Neutrophil (primary cell): ENCODE data around the gene ABCD1.
"Not testable (repeated sequence)": the region's sequence is repeated elsewhere in the genome, so short reads cannot be mapped to it uniquely, and the experiment has no call there.

Experiments used
- H3K27ac ChIP-seq: fragments of 200-600 bp; sonication (generic); 2 replicates; pipeline ENCODE4 v1.5.1; 2016; ENCODE audit warnings: mild to moderate bottlenecking, moderate library complexity
- H3K27me3 ChIP-seq: fragments of 200-600 bp; sonication (generic); 2 replicates; pipeline ENCODE4 v1.6.0; 2016; ENCODE audit warnings: mild to moderate bottlenecking
- H3K36me3 ChIP-seq: fragments of 200-600 bp; sonication (generic); 2 replicates; pipeline ENCODE4 v1.5.1; 2017
- H3K4me1 ChIP-seq, 2 experiments: fragments of 200-600 bp in 1 of 2; sonication (generic) in 1 of 2; 1 replicate in 1 of 2; 2 replicates in 1 of 2; pipeline versions ENCODE4 v1.5.1 to v1.6.1; 2013 to 2016; ENCODE audit warnings: low read depth in 1 of 2, low read length in 1 of 2, mild to moderate bottlenecking in 1 of 2, moderate library complexity in 1 of 2; ENCODE audit not compliant: control insufficient read depth in 1 of 2, insufficient read depth in 1 of 2
- H3K4me3 ChIP-seq, 2 experiments: fragments of 200-600 bp in 1 of 2; sonication (generic) in 1 of 2; 1 replicate in 1 of 2; 2 replicates in 1 of 2; pipeline ENCODE4 v1.5.1; 2013 to 2016; ENCODE audit warnings: low read depth in 1 of 2, low read length in 1 of 2, mild to moderate bottlenecking in 1 of 2, moderate library complexity in 1 of 2
- H3K9me3 ChIP-seq: fragments of 200-600 bp; sonication (generic); 2 replicates; pipeline ENCODE4 v1.5.1; 2016
- TF ChIP-seq, protein P1 (sequence below): fragments of 200-600 bp; sonication (generic); IDR thresholded peaks from 2 replicates; pipeline ENCODE4 v1.5.1; 2016; ENCODE audit warnings: antibody characterized with exemption

ABCD1 gene

DNA sequence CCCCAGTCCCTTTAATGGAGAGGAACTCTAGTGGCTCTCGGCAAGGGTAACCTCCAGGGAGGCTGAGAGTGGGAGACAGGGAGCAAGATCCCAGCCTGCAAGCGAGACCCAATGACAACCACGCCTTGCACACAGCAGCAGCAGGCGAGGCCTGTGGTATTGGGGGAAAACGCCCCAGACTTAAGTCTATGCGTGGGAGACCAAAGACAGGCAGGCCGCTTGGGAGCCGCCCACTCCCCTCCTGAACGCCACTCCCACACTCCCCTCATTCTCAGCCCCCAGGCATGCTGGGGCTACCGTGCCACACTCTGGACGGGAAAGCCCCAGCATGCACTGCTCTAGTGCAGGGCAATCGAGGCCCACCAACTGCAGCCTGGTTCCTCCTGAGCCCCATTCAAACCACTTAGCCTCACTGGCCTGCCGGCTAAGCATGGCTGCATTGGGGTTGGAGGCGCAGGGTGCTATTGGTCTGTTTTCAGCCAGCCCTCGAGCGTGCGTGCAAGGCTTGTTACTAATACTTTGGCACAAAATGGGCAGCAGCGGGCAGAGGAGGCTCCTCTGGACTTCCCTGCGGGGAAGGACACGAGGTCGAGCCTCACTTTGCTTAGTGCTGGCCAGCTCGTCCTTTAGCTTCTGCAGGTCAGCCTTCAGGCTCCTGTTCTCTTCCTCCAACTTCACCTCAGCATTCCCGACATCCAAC, 22.2 kb upstream of the ABCD1 start:
- Histone ChIP-seq H3K27ac (no peak overlapping the region), H3K4me3 (no peak overlapping the region), H3K4me1 (no peaks in the 10 kb centered on the region), H3K27me3 (no peaks in the 10 kb centered on the region), H3K9me3 (no peaks in the 10 kb centered on the region), H3K36me3 (peaks cover 78% of the 10 kb centered on the region)
- TF ChIP-seq, protein P1, sequence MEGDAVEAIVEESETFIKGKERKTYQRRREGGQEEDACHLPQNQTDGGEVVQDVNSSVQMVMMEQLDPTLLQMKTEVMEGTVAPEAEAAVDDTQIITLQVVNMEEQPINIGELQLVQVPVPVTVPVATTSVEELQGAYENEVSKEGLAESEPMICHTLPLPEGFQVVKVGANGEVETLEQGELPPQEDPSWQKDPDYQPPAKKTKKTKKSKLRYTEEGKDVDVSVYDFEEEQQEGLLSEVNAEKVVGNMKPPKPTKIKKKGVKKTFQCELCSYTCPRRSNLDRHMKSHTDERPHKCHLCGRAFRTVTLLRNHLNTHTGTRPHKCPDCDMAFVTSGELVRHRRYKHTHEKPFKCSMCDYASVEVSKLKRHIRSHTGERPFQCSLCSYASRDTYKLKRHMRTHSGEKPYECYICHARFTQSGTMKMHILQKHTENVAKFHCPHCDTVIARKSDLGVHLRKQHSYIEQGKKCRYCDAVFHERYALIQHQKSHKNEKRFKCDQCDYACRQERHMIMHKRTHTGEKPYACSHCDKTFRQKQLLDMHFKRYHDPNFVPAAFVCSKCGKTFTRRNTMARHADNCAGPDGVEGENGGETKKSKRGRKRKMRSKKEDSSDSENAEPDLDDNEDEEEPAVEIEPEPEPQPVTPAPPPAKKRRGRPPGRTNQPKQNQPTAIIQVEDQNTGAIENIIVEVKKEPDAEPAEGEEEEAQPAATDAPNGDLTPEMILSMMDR: no peak

DNA sequence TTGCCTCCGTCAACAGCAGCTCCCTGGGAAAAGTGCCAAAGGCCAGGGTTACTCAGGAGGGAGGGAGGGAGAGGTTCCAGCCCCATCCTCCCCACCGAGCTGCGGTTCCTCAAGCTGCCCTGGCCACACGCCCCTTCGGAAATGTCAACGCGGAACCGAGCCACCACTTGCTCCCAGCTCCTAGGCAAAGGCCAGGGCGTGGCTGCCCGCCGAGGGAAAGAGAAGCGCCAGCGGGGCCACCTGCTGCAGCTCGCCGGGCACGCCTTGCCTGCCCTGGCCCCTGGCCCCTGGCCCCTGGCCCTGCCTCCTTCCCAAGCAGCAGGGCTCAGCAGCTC, 21.7 kb upstream of the ABCD1 start:
- H3K4me1 ChIP-seq: no peaks in the 10 kb centered on the region

DNA sequence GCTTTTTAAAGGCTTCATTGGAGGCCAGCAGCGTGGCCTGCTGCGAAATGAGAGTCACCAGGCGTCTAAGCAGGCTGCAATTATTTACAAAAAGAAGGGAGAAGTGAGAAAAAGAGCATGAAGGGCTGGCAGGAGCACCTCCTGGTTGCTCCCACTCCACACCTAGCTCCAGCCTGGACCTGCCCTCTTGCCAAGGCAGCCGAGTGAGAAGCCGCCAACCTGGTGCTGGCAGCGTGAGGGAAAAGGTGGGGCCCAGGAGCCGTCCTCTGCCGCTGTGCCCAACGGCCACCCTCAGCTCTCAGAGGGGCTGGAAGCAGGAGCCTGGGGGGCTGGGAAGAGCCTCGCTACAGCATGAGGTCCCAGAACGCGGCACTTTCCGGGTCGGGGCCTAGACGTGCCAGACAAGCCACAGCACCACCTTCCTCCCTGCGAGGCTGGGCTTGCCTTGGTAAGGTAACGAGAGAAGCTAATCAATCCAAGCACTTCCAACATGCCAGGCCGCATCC, 20.6 kb upstream of the ABCD1 start:
- H3K4me3 ChIP-seq: no peak overlapping the region
- H3K9me3 ChIP-seq: no peaks in the 10 kb centered on the region
- H3K4me1 ChIP-seq: no peaks in the 10 kb centered on the region
- no peak overlapping the region for H3K27ac ChIP-seq
- TF ChIP-seq, protein P1: no peak
- H3K27me3 ChIP-seq: no peaks in the 10 kb centered on the region
- peaks cover 69% of the 10 kb centered on the region for H3K36me3 ChIP-seq

More for the DNA sequence above, 21.7 kb upstream of the ABCD1 start:
- no peak overlapping the region for H3K4me3 ChIP-seq
- TF ChIP-seq, protein P1: no peak
- H3K36me3 ChIP-seq: peaks cover 73% of the 10 kb centered on the region
- H3K27ac ChIP-seq: no peak overlapping the region
- no peaks in the 10 kb centered on the region for H3K27me3 ChIP-seq
- no peaks in the 10 kb centered on the region for H3K9me3 ChIP-seq

DNA sequence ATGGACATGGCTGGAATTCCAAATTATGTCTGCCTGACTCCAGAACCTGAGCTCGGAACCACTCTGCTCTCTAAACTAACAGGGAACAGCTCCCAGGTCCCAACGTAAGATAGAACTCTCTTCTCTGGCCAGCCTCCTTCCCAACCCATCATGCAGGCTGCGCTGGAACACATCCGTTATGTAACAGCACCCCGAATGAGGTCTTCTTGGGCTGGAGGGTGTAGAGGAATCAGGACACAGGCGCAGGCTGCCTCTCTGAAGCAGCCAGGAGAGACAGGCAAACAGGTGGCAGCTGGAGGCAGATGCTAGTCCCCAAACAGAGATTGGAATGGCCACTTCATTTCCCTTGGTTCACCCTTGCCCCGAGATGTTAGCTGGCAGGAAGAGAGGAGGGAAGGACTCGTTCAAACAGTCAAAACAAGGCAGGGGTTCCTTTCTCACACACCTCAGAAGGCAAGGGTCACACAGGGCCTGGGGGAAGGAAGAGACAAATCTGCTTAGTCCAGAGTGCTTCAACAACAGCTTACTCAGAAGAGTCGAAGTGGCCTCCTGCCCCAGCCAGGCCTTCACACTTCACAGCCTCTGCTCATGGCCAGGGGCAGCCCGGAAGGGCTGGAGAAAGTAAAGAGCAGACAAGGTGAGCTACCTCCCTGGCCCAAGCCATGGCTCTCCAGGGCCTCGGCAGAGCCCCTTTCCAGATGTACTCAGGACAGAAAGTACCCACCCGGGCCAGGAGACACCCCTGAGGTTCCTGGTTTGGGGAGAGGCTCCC, 19.8 kb upstream of the ABCD1 start:
- not testable (repeated sequence) for H3K9me3 ChIP-seq, H3K27ac ChIP-seq, H3K27me3 ChIP-seq, H3K4me1 ChIP-seq, H3K4me3 ChIP-seq
- peaks cover 68% of the 10 kb centered on the region for H3K36me3 ChIP-seq

DNA sequence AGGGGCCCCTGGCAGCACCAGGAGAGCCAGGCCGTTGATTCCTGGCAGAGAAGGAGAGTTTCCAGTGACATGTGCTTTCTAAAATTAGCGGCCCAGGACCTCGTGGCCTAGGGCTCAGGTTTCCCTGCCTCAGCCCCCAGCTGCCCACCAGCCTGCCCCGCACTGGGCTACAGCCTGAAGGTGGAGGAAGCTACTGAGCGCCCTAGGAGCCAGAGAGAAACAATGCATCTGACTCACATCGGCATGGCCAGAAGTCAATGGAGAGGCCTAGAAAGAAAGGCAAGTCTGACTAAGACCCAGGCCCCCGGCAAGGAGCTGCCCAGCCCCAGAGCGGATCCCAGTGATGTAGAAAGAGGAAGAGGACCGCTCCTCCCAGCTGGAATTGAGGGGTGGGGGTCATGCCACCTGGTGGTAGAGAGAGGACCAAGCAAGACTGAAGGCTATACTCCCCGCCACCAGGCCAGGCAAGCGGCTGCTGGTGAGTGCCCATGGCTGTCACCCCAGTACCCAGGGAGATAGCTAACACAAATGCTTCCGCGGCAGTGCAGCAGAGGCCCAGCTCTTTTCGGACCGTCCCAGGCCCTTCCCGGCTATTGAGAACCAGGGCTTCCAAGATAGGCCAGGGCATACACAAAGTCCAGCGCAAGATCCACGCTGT, 19.1 kb upstream of the ABCD1 start:
- not testable (repeated sequence) for H3K4me3 ChIP-seq, H3K9me3 ChIP-seq, H3K4me1 ChIP-seq, H3K27ac ChIP-seq, H3K27me3 ChIP-seq
- peaks cover 68% of the 10 kb centered on the region for H3K36me3 ChIP-seq

DNA sequence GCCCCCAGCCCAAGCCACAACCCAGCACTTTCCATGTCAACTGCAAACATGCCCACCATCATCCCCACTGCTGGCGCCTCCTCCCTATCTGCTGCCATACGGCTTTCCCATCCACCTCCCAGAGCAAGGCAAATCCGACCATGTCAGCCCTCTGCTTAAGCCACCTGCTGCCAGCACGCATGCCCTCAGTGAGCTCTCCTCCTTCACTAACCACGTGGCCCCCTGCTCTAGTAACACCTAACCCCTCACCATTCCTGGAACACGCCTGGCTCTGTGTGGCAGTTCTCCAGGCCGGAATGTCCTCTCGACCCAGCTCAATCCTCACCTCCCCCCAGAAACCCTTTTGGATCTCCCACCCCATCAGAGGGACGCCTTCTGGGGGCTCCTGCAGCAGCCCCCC, 17.9 kb upstream of the ABCD1 start:
- H3K27ac ChIP-seq: no peak overlapping the region
- TF ChIP-seq, protein P1: no peak
- no peaks in the 10 kb centered on the region for H3K27me3 ChIP-seq
- no peak overlapping the region for H3K4me3 ChIP-seq
- H3K36me3 ChIP-seq: peaks cover 65% of the 10 kb centered on the region
- H3K4me1 ChIP-seq: no peaks in the 10 kb centered on the region
- H3K9me3 ChIP-seq: no peaks in the 10 kb centered on the region
